ENCODE measurements around the gene NMD3.
"Not testable (repeated sequence)": the region's sequence is repeated elsewhere in the genome, so short reads cannot be mapped to it uniquely, and the experiment has no call there.

NMD3 gene

GRCh38 chr3:161275919-161276318 lies 54.8 kb downstream of the NMD3 start:
- H3K9ac ChIP-seq (ENCODE audit: low read depth, low read length), result no peak overlapping the region
- no peaks in the 10 kb centered on the region for H3K4me1 ChIP-seq (ENCODE audit: insufficient read depth, low read length)
- no peaks in the 10 kb centered on the region for H3K36me3 ChIP-seq (ENCODE audit: insufficient read depth, low read length)

GRCh38 chr3:161282387-161282786 lies 61.3 kb downstream of the NMD3 start:
- not testable (repeated sequence) for H3K4me1 ChIP-seq (ENCODE audit: insufficient read depth, low read length); H3K9me3 ChIP-seq (ENCODE audit: control insufficient read depth, insufficient read depth, low read length); H3K36me3 ChIP-seq (ENCODE audit: insufficient read depth, low read length); H3K9ac ChIP-seq (ENCODE audit: low read depth, low read length)

More at GRCh38 chr3:161275919-161276318, 54.8 kb downstream of the NMD3 start:
- peaks cover 9% of the 10 kb centered on the region for H3K9me3 ChIP-seq (ENCODE audit: control insufficient read depth, insufficient read depth, low read length)

- Histone ChIP-seq H3K9me3 (ENCODE audit: control insufficient read depth, insufficient read depth, low read length) (peaks cover 1% of the 10 kb centered on the region; the same call in 1 of the 2 replicates), H3K4me1 (ENCODE audit: insufficient read depth, low read length) (no peaks in the 10 kb centered on the region), H3K36me3 (ENCODE audit: insufficient read depth, low read length) (no peaks in the 10 kb centered on the region), H3K9ac (ENCODE audit: low read depth, low read length) (no peak overlapping the region)
Measured at GRCh38 chr3:161284989-161285388, 63.9 kb downstream of the NMD3 start.

- Histone ChIP-seq H3K36me3 (ENCODE audit: insufficient read depth, low read length) (no peaks in the 10 kb centered on the region), H3K9ac (ENCODE audit: low read depth, low read length) (no peak overlapping the region), H3K9me3 (ENCODE audit: control insufficient read depth, insufficient read depth, low read length) (no peaks in the 10 kb centered on the region), H3K4me1 (ENCODE audit: insufficient read depth, low read length) (no peaks in the 10 kb centered on the region)
Measured at GRCh38 chr3:161289174-161289573, 68.1 kb downstream of the NMD3 start.

GRCh38 chr3:161291191-161291901 lies 70.2 kb downstream of the NMD3 start:
- Histone ChIP-seq H3K9me3 (ENCODE audit: control insufficient read depth, insufficient read depth, low read length) (peaks cover 2% of the 10 kb centered on the region; the same call in 1 of the 2 replicates), H3K36me3 (ENCODE audit: insufficient read depth, low read length) (no peaks in the 10 kb centered on the region), H3K4me1 (ENCODE audit: insufficient read depth, low read length) (no peaks in the 10 kb centered on the region), H3K9ac (ENCODE audit: low read depth, low read length) (no peak overlapping the region)

GRCh38 chr3:161293381-161293780 lies 72.3 kb downstream of the NMD3 start:
- no peak overlapping the region for H3K9ac ChIP-seq (ENCODE audit: low read depth, low read length)
- no peaks in the 10 kb centered on the region for H3K4me1 ChIP-seq (ENCODE audit: insufficient read depth, low read length)
- H3K36me3 ChIP-seq (ENCODE audit: insufficient read depth, low read length), result no peaks in the 10 kb centered on the region
- H3K9me3 ChIP-seq (ENCODE audit: control insufficient read depth, insufficient read depth, low read length), result peaks cover 12% of the 10 kb centered on the region

GRCh38 chr3:161295325-161295724 lies 74.2 kb downstream of the NMD3 start:
- peaks cover 12% of the 10 kb centered on the region for H3K9me3 ChIP-seq (ENCODE audit: control insufficient read depth, insufficient read depth, low read length)
- H3K4me1 ChIP-seq (ENCODE audit: insufficient read depth, low read length), result no peaks in the 10 kb centered on the region

GRCh38 chr3:161296814-161297213 lies 75.7 kb downstream of the NMD3 start:
- Histone ChIP-seq H3K4me1 (ENCODE audit: insufficient read depth, low read length) (no peaks in the 10 kb centered on the region), H3K36me3 (ENCODE audit: insufficient read depth, low read length) (no peaks in the 10 kb centered on the region), H3K9me3 (ENCODE audit: control insufficient read depth, insufficient read depth, low read length) (peaks cover 12% of the 10 kb centered on the region), H3K9ac (ENCODE audit: low read depth, low read length) (no peak overlapping the region)

More at GRCh38 chr3:161295325-161295724, 74.2 kb downstream of the NMD3 start:
- no peaks in the 10 kb centered on the region for H3K36me3 ChIP-seq (ENCODE audit: insufficient read depth, low read length)
- no peak overlapping the region for H3K9ac ChIP-seq (ENCODE audit: low read depth, low read length)
